GM21825 (cell line): Measurements from ENCODE around the gene MTCH2.
A peak's percentile ranks its signal among the peaks of the same experiment; 100 is the strongest.

Experiments used
- ATAC-seq: cut with Tn5 transposase; IDR thresholded peaks from one replicate; pipeline ENCODE4 v1.9.1; 2021; ENCODE audit warnings: mild to moderate bottlenecking, moderate library complexity; ENCODE audit not compliant: unreplicated experiment

The MTCH2 gene

GRCh38 chr11:47591764-47592163, 50.6 kb downstream of the MTCH2 start:
- ATAC-seq, result no peak

GRCh38 chr11:47589977-47590861, 52.1 kb downstream of the MTCH2 start:
- ATAC-seq, result no peak

GRCh38 chr11:47589584-47589976, 52.8 kb downstream of the MTCH2 start:
- ATAC-seq, result no peak

GRCh38 chr11:47589118-47589517, 53.2 kb downstream of the MTCH2 start:
- ATAC-seq, result no peak

- ATAC-seq, result no peak
These were observed 54.5 kb downstream of the MTCH2 start for GRCh38 chr11:47587723-47588326.

- ATAC-seq, result no peak
These were observed 55.2 kb downstream of the MTCH2 start for GRCh38 chr11:47587039-47587716.

GRCh38 chr11:47586098-47586855, 56.1 kb downstream of the MTCH2 start, which contains the start of gene FAM180B:
Gene FAM180B, plus strand, starts transcription at chr11:47586678. Its CDS starts 91 bp downstream, at chr11:47586769.
- no peak for ATAC-seq

- no peak for ATAC-seq
These were observed 58.5 kb downstream of the MTCH2 start for GRCh38 chr11:47583844-47584243.

- ATAC-seq, result peak; percentile 90
These were observed 63.5 kb downstream of the MTCH2 start, which contains the start of the genes KBTBD4 and NDUFS3 for GRCh38 chr11:47578524-47579494. Gene KBTBD4, minus strand, starts transcription at chr11:47578970. Its CDS starts 19 bp downstream, at chr11:47578951. Gene NDUFS3, plus strand, starts transcription at chr11:47579074. Its CDS starts 18 bp downstream, at chr11:47579092.

GRCh38 chr11:47577460-47578041, 64.8 kb downstream of the MTCH2 start:
- ATAC-seq, result no peak

- no peak for ATAC-seq
These were observed 69.0 kb downstream of the MTCH2 start for GRCh38 chr11:47573321-47573720.

- ATAC-seq, result no peak
These were observed 69.6 kb downstream of the MTCH2 start for GRCh38 chr11:47572715-47573255.

- ATAC-seq, result no peak
These were observed 70.5 kb downstream of the MTCH2 start for GRCh38 chr11:47571895-47572294.

- ATAC-seq, result no peak
These were observed 71.0 kb downstream of the MTCH2 start for GRCh38 chr11:47571357-47571729.

GRCh38 chr11:47570651-47571356, 71.6 kb downstream of the MTCH2 start:
- ATAC-seq, result no peak

GRCh38 chr11:47569646-47570045, 72.7 kb downstream of the MTCH2 start:
- no peak for ATAC-seq
